ENCODE measurements around the gene SPATA1. TPM values are rescaled to one million over a fixed set of nuclear protein-coding genes. Genes with fewer than 3 reads are reported as not detected.
A peak's percentile ranks its signal among the peaks of the same experiment; 100 is the strongest.

SPATA1 gene
- total and polyA plus RNA-seq, 9 of the 15 experiments (the other 6 are each of a cell fraction or from before 2014, with no cell fraction given): 0.79 to 2.9 (median 1.5) TPM

DNA sequence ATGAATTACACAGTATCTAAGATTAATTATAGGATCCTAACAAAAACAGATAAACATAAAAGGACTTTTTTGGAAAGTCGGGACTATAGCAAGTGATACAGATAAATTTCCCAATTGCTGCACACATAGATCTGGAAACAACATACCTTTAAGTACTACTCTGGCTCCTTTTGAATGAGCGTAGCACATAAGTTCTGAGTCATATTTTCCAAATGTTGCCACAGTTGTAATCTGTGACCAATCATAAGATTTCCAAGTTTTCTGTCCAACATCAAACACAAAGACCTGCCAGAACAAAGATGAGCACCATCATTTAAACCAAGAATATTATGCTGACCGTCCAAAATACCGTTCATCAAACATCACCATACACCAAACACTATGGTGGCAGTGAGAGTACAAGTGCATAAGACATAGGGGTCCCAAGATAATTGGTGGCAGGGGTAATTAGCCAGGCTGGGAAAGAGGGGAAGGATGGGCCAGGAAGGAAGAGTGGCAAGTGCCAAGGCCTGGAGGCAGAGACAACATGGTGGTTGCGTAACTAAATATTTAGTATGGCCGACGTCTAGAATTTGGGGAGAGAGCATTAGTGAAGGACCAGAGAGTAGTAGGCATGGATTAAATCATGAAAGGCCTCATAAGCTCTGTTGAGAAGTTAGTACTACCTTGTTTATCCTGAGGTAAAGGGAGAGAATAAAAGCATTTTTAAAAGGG lies 64.4 kb downstream of the SPATA1 start (continued):
- TF ChIP-seq CEBPG (CRISPR knock-in tag; IDR thresholded peaks at IDR 0.05) (0 out of 2 replicates have a peak, but pooled peaks have one; percentile 9), CEBPG (tag; conservative IDR thresholded peaks at IDR 0.05 in 1 of 2, IDR thresholded peaks at IDR 0.05 in 1 of 2) (peak in 1 of 2 experiments; percentile 52; a peak in 2 of 4 replicates), ZNF133 (CRISPR knock-in tag; IDR thresholded peaks at IDR 0.05) (no peak), POLR2G (IDR thresholded peaks at IDR 0.05; ENCODE audit: low read depth, low read length) (no peak), KLF6 (CRISPR knock-in tag; IDR thresholded peaks at IDR 0.05; ENCODE audit: borderline replicate concordance) (no peak), EP300 (IDR thresholded peaks at IDR 0.05; ENCODE audit: low read length) (no peak), LCOR (CRISPR knock-in tag; IDR thresholded peaks at IDR 0.05) (no peak), ZNF121 (CRISPR knock-in tag; conservative IDR thresholded peaks at IDR 0.05) (no peak), HMG20B (CRISPR knock-in tag; IDR thresholded peaks at IDR 0.05) (no peak), RFX7 (CRISPR knock-in tag; IDR thresholded peaks at IDR 0.05) (no peak), ZNF75A (CRISPR knock-in tag; IDR thresholded peaks at IDR 0.05) (no peak), FOSL1 (tag; conservative IDR thresholded peaks at IDR 0.05) (peak; percentile 50), MCM5 (IDR thresholded peaks at IDR 0.05; ENCODE audit: low read depth) (no peak), ZNF316 (IDR thresholded peaks at IDR 0.05) (peak; percentile 80), MXI1 (IDR thresholded peaks at IDR 0.05; ENCODE audit: low read depth, low read length) (no peak), FOXK2 (conservative IDR thresholded peaks at IDR 0.05 in 1 of 2, IDR thresholded peaks at IDR 0.05 in 1 of 2; ENCODE audit: low read depth in 2 of 2) (no peak), TEAD2 (tag; IDR thresholded peaks at IDR 0.05) (no peak), ZNF224 (CRISPR knock-in tag; IDR thresholded peaks at IDR 0.05) (no peak), ZNF644 (tag; IDR thresholded peaks at IDR 0.05; ENCODE audit: low read depth) (no peak), C11orf30 (IDR thresholded peaks at IDR 0.05; ENCODE audit: low read depth) (peak; percentile 70; the same call in 1 of the 2 replicates), POLR2AphosphoS2 (IDR thresholded peaks at IDR 0.05; ENCODE audit: low read length) (no peak), ZNF3 (CRISPR knock-in tag; IDR thresholded peaks at IDR 0.05) (no peak), CBFB (CRISPR knock-in tag; IDR thresholded peaks at IDR 0.05) (no peak)
- TF ChIP-seq, protein P1, sequence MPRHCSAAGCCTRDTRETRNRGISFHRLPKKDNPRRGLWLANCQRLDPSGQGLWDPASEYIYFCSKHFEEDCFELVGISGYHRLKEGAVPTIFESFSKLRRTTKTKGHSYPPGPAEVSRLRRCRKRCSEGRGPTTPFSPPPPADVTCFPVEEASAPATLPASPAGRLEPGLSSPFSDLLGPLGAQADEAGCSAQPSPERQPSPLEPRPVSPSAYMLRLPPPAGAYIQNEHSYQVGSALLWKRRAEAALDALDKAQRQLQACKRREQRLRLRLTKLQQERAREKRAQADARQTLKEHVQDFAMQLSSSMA (CRISPR knock-in tag; IDR thresholded peaks at IDR 0.05): no peak
- TF ChIP-seq, protein P2, sequence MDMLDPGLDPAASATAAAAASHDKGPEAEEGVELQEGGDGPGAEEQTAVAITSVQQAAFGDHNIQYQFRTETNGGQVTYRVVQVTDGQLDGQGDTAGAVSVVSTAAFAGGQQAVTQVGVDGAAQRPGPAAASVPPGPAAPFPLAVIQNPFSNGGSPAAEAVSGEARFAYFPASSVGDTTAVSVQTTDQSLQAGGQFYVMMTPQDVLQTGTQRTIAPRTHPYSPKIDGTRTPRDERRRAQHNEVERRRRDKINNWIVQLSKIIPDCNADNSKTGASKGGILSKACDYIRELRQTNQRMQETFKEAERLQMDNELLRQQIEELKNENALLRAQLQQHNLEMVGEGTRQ (CRISPR knock-in tag; IDR thresholded peaks at IDR 0.05): no peak
